ENCODE data around the gene ECI1. TPM values are rescaled to one million over a fixed set of nuclear protein-coding genes. Genes with fewer than 3 reads are reported as not detected.

The ECI1 gene
- total RNA-seq, 1 donor: 42.3 TPM

GRCh38 chr16:2211923-2212347, 39.5 kb downstream of the ECI1 start:
- Histone ChIP-seq H3K27me3 (ENCODE audit: insufficient read depth, low read length) (no peaks in the 10 kb centered on the region), H3K79me2 (ENCODE audit: insufficient read depth, low read length) (peaks cover 39% of the 10 kb centered on the region), H3K4me3 (ENCODE audit: insufficient read depth, low read length) (no peak overlapping the region), H3K4me1 (ENCODE audit: insufficient read depth, low read length) (peaks cover 17% of the 10 kb centered on the region), H2AFZ (ENCODE audit: low read length) (no peak overlapping the region), H3K4me2 (ENCODE audit: insufficient read depth, low read length) (no peak overlapping the region), H3K27ac (ENCODE audit: low read depth, low read length) (no peak overlapping the region), H3K36me3 (ENCODE audit: insufficient read depth, low read length) (peaks cover 19% of the 10 kb centered on the region), H3K9me3 (ENCODE audit: low read depth, low read length) (no peaks in the 10 kb centered on the region), H4K20me1 (ENCODE audit: insufficient read depth, low read length) (no peaks in the 10 kb centered on the region)
- no peak for DNase-seq (ENCODE audit: insufficient read length, low spot score, missing footprints)
- no peak for TF ChIP-seq CTCF (IDR thresholded peaks at IDR 0.05; ENCODE audit: extremely low read depth, low read depth, low read length)

GRCh38 chr16:2210386-2211365, 40.7 kb downstream of the ECI1 start, which contains the start of gene BRICD5:
Gene BRICD5, minus strand, starts transcription at chr16:2210863. Its CDS starts 30 bp downstream, at chr16:2210833.
- H3K4me1 ChIP-seq (ENCODE audit: insufficient read depth, low read length): peaks cover 24% of the 10 kb centered on the region
- H3K4me3 ChIP-seq (ENCODE audit: insufficient read depth, low read length): no peak within 1 kb of the TSS
- no peak within 1 kb of the TSS for H3K27ac ChIP-seq (ENCODE audit: low read depth, low read length)
- peaks cover 49% of the 10 kb centered on the region for H3K79me2 ChIP-seq (ENCODE audit: insufficient read depth, low read length)
- no peak within 1 kb of the TSS for H3K4me2 ChIP-seq (ENCODE audit: insufficient read depth, low read length)
- no peaks in the 10 kb centered on the region for H3K9me3 ChIP-seq (ENCODE audit: low read depth, low read length)
- no peaks in the 10 kb centered on the region for H4K20me1 ChIP-seq (ENCODE audit: insufficient read depth, low read length)
- H3K27me3 ChIP-seq (ENCODE audit: insufficient read depth, low read length): no peaks in the 10 kb centered on the region
- H2AFZ ChIP-seq (ENCODE audit: low read length): no peak within 1 kb of the TSS
- H3K36me3 ChIP-seq (ENCODE audit: insufficient read depth, low read length): peaks cover 20% of the 10 kb centered on the region
- no peak for TF ChIP-seq CTCF (IDR thresholded peaks at IDR 0.05; ENCODE audit: extremely low read depth, low read depth, low read length)
- DNase-seq (ENCODE audit: insufficient read length, low spot score, missing footprints): peak; percentile 97

- H3K4me1 ChIP-seq (ENCODE audit: insufficient read depth, low read length): peaks cover 23% of the 10 kb centered on the region
- no peak for DNase-seq (ENCODE audit: insufficient read length, low spot score, missing footprints)
- no peaks in the 10 kb centered on the region for H3K9me3 ChIP-seq (ENCODE audit: low read depth, low read length)
- no peak overlapping the region for H3K27ac ChIP-seq (ENCODE audit: low read depth, low read length)
- no peaks in the 10 kb centered on the region for H4K20me1 ChIP-seq (ENCODE audit: insufficient read depth, low read length)
- H3K27me3 ChIP-seq (ENCODE audit: insufficient read depth, low read length): no peaks in the 10 kb centered on the region
- H2AFZ ChIP-seq (ENCODE audit: low read length): no peak overlapping the region
- H3K4me2 ChIP-seq (ENCODE audit: insufficient read depth, low read length): no peak overlapping the region
- peaks cover 20% of the 10 kb centered on the region for H3K36me3 ChIP-seq (ENCODE audit: insufficient read depth, low read length)
- TF ChIP-seq CTCF (IDR thresholded peaks at IDR 0.05; ENCODE audit: extremely low read depth, low read depth, low read length): no peak
- H3K79me2 ChIP-seq (ENCODE audit: insufficient read depth, low read length): peaks cover 51% of the 10 kb centered on the region
- no peak overlapping the region for H3K4me3 ChIP-seq (ENCODE audit: insufficient read depth, low read length)
Observed at GRCh38 chr16:2210009-2210332, 41.4 kb downstream of the ECI1 start.

- DNase-seq (ENCODE audit: insufficient read length, low spot score, missing footprints): no peak
- Histone ChIP-seq H3K4me2 (ENCODE audit: insufficient read depth, low read length) (no peak overlapping the region), H3K27ac (ENCODE audit: low read depth, low read length) (no peak overlapping the region), H4K20me1 (ENCODE audit: insufficient read depth, low read length) (no peaks in the 10 kb centered on the region), H3K27me3 (ENCODE audit: insufficient read depth, low read length) (no peaks in the 10 kb centered on the region), H3K9me3 (ENCODE audit: low read depth, low read length) (no peaks in the 10 kb centered on the region), H3K4me1 (ENCODE audit: insufficient read depth, low read length) (peaks cover 28% of the 10 kb centered on the region), H3K79me2 (ENCODE audit: insufficient read depth, low read length) (peaks cover 51% of the 10 kb centered on the region), H3K36me3 (ENCODE audit: insufficient read depth, low read length) (peaks cover 20% of the 10 kb centered on the region), H2AFZ (ENCODE audit: low read length) (no peak overlapping the region), H3K4me3 (ENCODE audit: insufficient read depth, low read length) (no peak overlapping the region)
- TF ChIP-seq CTCF (IDR thresholded peaks at IDR 0.05; ENCODE audit: extremely low read depth, low read depth, low read length): no peak
Observed at GRCh38 chr16:2209258-2210008, 42.0 kb downstream of the ECI1 start.
